Transverse colon (tissue), 4 donors: ENCODE results near the gene GADL1.

ENCODE experiments used
- CTCF ChIP-seq, 5 experiments: fragments of 200-600 bp in 3 of 5; fragments of 450-650 bp in 2 of 5; sonication (generic) in 3 of 5; IDR thresholded peaks; 1 replicate in 2 of 5; 2 replicates in 3 of 5; pipeline ENCODE4 v1.5.1; 2016 to 2017; ENCODE audit warnings: antibody characterized with exemption in 5 of 5, inconsistent platforms in 3 of 5, mild to moderate bottlenecking in 2 of 5, moderate library complexity in 1 of 5
- EP300 ChIP-seq: sonication (generic); formaldehyde crosslinking; IDR thresholded peaks from one replicate; pipeline ENCODE4 v1.6.1; 2017; ENCODE audit warnings: antibody characterized with exemption, low read depth
- POLR2A ChIP-seq: fragments of 450-650 bp; IDR thresholded peaks from one replicate; pipeline ENCODE4 v1.6.1; 2016; ENCODE audit warnings: antibody characterized with exemption, mild to moderate bottlenecking, moderate library complexity
- POLR2AphosphoS5 ChIP-seq, 3 donors: sonication (generic); formaldehyde crosslinking; IDR thresholded peaks; one replicate each; pipeline ENCODE4 v1.6.1; 2016; ENCODE audit warnings: antibody characterized with exemption in 3 of 3

GRCh38 chr3:30738605-30739004, 155.9 kb downstream of the GADL1 start:
- TF ChIP-seq CTCF (IDR thresholded peaks at IDR 0.05) (no peak), EP300 (no peak), POLR2AphosphoS5 (IDR thresholded peaks at IDR 0.05) (no peak), POLR2A (no peak)
